GM19395 (cell line): ENCODE results near the gene NANOS2.
"Not testable (repeated sequence)": the region's sequence is repeated elsewhere in the genome, so short reads cannot be mapped to it uniquely, and the experiment has no call there.

ENCODE experiments used
- ATAC-seq: cut with Tn5 transposase; IDR thresholded peaks from one replicate; pipeline ENCODE4 v1.9.1; 2021; ENCODE audit warnings: mild to moderate bottlenecking, moderate library complexity; ENCODE audit not compliant: unreplicated experiment

Gene NANOS2

DNA sequence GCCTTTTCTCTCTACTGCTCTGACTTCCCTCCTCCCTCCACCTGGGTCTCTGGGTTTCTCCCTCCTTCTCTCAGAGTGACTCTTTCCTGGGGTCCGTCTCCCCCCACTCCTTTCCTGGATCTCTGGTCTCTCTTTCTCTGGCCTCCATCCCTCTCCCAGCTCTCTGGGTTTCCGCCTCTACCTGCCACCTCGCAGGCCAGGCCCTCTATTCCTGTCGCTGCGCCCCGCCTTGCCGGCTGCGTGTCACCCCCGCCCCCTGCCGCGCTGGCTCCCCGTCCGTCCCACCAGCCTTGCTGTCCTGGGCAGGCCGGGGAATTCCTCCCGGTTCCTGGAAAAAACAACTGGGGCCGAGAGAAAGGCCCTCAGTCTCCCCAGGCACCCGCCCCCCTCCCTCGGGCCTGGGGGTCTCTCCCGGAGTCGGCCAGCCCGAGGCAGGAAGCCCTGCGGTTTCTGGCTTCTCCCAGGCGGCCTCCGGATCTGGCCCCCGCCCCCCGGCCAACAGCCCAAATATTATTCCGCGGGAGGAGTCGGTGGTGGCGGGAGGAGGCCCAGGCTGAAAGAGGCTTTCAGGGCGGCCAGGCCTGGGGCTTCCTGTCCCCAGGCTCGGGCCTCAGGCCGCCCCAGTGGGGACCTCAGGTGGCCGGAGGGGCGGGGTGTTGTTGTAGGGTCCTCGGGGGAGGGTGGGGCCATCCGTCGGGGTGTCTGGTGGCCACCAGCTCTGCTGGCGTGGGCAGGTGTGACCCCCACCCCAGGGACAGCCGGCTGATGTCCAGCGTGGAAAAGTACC lies 38.0 kb downstream of the NANOS2 start:
- no peak for ATAC-seq

GRCh38 chr19:45876161-45876410 lies 38.5 kb downstream of the NANOS2 start:
- no peak for ATAC-seq

GRCh38 chr19:45874620-45874966 lies 40.0 kb downstream of the NANOS2 start:
- no peak for ATAC-seq

DNA sequence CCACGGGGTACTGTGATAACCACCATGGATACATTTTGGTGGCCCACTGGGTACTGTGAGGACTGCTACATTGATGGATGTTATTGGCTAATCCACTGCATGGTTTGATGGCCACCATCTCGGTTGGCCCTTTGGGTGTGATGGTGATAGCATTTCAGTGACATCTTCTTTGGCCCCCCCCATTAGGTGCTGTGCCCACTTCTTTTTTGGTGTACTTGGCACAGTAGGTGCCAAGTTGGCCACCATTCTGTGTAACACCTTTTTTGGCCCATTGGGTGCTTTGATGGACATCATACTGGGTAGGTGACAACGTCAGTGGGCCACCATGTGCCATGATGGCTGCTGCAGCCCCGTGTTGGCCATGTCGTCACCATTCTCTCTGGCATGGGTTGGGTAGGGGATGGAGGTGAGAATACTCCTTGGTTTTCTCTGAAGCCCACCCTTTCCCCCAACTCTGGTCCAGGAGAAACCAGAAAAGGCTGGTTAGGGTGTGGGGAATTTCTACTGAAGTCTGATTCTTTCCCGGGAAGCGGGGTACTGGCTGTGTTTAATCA lies 41.3 kb downstream of the NANOS2 start:
- ATAC-seq = no peak

DNA sequence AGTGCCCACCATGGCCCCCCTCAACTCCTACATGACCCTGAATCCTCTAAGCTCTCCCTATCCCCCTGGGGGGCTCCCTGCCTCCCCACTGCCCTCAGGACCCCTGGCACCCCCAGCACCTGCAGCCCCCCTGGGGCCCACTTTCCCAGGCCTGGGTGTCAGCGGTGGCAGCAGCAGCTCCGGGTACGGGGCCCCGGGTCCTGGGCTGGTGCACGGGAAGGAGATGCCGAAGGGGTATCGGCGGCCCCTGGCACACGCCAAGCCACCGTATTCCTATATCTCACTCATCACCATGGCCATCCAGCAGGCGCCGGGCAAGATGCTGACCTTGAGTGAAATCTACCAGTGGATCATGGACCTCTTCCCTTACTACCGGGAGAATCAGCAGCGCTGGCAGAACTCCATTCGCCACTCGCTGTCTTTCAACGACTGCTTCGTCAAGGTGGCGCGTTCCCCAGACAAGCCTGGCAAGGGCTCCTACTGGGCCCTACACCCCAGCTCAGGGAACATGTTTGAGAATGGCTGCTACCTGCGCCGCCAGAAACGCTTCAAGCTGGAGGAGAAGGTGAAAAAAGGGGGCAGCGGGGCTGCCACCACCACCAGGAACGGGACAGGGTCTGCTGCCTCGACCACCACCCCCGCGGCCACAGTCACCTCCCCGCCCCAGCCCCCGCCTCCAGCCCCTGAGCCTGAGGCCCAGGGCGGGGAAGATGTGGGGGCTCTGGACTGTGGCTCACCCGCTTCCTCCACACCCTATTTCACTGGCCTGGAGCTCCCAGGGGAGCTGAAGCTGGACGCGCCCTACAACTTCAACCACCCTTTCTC lies 42.3 kb downstream of the NANOS2 start:
- no peak for ATAC-seq

GRCh38 chr19:45870798-45871197 lies 43.8 kb downstream of the NANOS2 start:
- ATAC-seq = no peak

DNA sequence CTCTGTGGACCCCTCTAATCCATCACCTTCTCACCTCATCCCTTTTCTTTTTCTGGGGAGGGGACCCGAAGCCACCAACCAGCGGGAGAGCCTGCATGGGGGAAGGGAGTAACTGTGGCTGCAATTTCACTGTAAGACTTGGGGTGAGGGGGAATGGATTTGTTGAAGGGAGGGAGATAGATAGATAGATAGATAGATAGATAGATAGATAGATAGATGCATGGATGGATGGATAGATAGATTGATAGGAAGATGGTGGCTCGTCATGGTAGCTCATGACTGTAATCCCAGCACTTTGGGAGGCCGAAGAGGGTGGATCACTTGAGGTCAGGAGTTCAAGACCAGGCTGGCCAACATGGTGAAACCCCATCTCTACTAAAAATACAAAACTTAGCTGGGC lies 47.3 kb downstream of the NANOS2 start:
- ATAC-seq = not testable (repeated sequence)

DNA sequence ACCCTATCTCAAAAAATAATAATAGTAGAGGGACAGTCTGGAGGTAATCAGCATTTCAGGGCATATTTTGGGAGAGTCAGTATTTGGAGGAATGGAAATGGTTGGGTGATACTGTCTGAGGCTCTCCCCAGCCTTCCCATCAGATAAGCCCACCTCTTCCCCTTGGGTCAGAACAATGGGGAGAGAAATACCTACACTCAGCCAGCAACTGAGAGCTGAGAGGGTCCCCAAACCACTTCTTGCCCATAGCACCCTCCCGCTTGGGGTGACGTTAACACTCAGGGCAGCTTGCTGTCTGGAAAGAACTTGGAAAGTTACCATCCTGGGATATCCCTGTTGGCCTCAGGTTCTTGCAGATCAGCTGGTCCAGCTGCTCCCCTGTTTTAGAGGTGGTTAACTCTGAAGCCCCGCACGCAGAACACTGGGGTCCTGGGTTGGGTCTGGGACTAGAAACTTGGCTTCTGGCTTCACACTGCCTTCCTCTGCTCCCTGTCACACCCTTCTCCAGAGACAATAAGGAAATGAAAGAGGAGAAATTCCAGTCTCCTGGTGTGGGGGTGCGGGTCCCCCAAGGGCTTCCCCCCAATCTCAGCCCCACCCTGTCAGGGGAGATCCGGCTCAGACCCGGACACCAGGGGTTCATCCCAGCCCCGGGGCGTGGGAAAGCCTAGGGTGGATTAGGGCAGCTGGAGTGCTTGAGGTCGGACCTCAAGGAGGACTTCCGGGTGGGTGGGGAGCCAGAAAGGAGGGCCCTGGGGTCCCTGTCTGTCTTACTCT lies 48.0 kb downstream of the NANOS2 start:
- no peak for ATAC-seq

DNA sequence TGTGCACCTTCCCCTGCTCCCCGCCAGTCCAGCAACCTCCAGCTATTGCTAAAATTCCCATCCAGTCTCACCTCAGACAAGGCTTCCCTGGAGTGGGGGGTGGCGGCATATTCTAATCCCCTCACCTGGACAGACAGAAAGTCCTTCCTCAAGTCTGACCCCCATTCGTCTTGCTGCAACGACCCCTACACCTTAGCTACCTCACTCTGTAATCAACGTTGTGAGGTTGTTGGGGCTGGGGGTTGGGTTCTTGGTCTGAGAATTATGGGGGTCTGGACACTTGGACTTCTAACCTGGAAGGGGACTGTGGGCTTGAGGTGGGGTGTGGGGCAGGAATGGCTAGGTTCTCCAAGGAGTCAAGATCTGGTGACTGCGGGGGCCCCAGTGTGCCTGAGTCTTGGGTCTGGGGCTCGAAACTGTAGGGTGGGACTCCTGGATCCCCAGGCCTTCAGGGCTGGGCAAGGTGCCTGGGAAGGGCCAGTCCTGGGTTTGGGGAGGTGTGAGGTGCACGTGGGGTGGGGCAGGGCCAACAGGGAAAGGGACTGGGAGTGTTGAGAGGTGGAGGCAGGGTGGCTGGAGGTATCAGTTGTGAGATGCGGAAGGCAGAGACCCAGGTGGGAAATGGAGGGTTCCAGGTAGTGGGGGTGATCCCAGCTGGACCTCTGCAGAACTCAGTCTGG lies 49.2 kb downstream of the NANOS2 start:
- no peak for ATAC-seq

- ATAC-seq = no peak
Observed at GRCh38 chr19:45864629-45865082, 49.9 kb downstream of the NANOS2 start.

DNA sequence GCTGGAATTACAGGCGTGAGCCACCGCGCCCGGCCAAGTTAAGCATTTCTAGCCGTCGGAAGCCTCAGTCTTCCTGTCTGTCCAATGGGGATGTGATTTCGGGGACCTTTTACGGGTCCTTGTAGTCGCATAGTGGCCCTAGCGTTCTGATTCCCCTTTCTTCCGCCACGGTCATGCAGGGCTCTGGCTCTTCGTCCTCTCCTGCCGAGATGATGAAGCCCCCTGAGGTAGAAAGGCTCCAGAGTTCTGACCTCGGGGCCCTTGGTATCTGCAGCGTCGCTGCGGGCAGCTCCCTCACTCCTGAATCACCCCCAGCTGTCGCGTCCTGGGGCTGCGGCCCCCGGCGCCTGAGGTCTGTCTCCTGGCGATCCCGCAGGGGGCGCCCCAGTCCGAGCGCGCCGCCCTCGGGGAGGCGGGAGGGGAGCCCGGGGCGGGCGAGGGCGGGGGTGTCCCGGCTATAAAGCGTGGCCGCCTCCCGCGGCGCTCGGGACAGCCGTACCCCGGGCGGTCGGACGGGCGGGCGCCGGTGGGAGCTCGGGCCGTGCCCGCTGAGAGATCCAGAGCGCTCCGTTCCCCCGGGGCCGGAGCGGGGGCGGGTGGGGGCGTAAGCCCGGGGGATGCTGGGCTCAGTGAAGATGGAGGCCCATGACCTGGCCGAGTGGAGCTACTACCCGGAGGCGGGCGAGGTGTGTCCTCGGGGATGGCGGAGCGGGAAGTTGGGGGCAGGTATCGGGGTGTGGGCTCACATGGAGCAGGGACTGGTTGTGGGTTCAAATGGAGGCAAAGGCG lies 50.5 kb downstream of the NANOS2 start, which contains the start of gene FOXA3:
Gene FOXA3 (plus strand): TSS at position 487 of the 789 bp plus-strand sequence. CDS start 131 bp downstream, at position 618.
- ATAC-seq = no peak

GRCh38 chr19:45863335-45863839 lies 51.2 kb downstream of the NANOS2 start:
- no peak for ATAC-seq
